Stimulated activated CD4-positive, alpha-beta T cell treated with anti-CD3 and anti-CD28 coated beads, Interleukin-12 subunit alpha, Interleukin-12 subunit beta, amount 100 ng/mL, for 24 hours (primary cell): Measurements from ENCODE around the gene C17orf100.

ENCODE experiments used
- DNase-seq, 2 experiments: peaks; one replicate each; pipeline ENCODE4 v3.0.0-alpha.2; 2020; ENCODE audit warnings: low read depth in 2 of 2

C17orf100 gene

DNA sequence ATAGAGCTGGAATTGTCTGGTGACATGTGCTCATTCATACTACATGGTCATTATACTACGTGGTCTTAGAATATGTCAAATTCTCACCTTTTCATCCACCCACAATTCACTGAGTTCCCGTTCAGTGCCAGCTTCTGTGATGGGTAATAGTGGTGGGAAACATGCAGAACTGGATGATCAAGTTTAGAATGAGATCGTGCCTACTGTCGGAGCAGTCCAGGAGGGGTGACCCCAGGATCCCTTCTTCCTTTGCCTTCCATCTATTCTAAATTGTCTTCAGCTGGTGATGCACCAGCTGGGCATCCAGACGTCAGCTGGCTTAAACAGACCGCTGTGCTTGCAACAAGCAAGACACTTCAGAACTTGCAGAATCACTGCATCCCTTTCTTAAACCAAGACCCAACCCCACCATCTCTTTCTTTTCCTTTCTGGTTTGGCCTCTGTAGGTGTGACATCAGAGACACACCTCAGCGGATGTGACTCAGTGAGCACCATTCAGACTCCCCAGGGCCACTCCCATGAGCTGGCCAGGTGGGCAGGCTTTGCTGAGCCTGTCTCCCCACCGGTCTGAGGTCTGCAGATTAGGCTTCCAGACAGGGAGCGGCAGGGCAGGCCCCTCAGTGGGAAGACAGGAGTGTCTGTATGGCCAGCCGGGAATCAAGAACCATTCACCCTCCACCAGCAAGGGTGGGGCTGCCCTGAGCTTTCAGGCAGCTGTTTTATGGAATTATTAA lies 18.1 kb downstream of the C17orf100 start:
- no peak for DNase-seq

DNA sequence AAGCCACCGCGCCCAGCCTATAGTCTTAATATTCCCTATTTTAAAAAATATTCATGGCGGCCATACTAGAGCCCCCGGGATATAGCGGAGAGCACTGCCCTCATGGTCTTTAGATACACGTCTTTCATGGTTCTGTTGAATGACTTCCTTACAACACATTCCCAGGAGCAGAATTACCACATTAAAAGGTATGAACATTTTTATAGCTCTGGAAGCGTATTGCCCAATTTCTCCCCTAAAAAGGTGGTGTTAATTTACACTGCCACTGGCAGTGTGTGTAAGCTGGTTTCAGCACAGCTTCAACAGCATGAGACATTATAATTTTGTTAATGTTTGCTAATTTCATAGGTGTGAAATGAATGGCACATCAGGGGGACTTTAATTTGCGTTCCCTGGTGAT lies 19.0 kb downstream of the C17orf100 start:
- DNase-seq: no peak

DNA sequence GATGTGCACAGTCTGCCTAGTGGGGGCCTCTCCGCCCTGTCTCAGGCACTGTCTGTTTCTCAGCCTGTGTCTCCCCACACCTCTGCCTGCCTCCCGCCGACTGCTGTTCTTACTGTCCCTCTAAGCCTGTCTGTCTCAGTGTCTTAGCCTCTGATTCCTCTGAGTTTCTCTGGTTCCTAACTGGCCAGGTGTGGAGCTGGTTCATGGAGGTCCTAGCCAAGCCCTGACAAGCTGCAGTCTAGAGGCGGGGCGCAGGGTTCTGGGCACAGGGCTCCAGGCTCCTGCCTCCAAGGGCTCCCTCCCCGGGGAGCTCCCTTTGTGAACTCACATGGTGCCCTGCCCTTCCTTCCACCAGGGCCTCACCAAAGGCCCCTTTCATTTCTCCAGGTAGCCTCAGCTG lies 19.4 kb downstream of the C17orf100 start:
- no peak for DNase-seq

DNA sequence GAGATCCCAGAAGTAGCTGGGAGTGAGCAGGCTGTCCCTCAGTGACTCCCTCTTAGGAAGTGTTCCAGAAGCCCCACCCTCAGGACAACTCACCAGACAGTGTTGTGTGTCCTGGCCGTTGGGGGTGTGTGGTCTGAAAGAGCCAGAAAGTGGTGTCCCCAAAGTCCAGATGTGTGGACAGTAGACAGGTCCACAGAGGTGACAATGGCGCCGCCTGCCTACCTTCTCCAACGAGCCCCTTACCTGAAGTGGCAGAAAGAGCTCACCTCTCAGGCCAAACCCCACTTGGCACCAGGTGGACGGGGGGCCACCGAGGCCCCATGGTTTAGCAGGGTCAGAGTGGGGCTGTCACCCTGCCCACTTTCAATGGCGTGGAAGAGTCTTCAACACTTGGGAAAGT lies 19.9 kb downstream of the C17orf100 start:
- DNase-seq: no peak

DNA sequence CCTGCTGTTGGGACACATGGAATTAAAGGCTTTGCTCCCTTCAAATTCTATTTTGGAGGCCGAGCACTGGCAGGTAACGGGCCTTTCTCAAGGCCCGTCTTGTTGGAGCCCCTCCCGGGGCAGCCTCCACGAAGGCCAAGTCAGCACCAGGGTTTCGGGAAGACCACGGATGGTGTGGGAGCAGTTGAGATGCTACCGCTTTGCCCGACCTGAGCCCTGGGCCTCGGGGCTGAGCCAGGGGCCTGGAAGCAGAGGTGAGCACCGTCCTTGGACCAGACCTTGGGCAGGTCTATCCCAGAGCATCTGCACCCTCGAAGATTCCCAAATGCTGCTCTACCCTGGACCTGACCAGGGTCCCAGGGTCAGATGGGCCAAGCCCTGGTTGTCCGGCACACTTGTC lies 23.0 kb downstream of the C17orf100 start:
- DNase-seq: no peak

DNA sequence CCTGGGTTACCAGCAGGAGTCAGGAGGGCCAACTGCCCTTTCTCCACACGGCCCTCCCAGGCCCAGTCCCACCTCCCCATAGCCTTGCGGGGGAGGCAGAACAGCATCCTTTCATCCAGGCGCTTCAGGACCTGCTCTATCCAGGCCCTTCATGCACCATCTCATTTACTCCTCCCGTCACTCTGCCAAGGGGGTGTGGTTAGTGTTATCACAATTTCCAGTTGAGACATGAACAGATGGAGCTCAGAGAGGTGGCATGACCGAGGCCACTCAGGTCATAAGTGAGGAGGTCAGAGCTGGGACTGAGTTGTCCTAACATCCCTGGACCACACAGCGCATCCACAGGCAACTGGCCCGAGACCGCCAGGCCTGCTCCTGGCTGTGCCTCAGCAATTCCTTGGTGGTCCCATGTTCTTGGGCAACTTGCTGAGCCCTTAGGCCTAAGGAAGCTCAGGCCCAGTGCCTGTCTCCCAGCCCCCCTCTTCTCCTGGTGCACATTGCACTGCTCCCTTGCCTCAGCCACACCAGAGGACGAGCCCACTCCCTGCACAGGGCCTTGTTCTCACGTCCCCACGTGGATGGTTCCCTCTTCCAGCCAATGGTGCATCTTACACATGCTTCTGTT lies 23.8 kb downstream of the C17orf100 start:
- no peak for DNase-seq

DNA sequence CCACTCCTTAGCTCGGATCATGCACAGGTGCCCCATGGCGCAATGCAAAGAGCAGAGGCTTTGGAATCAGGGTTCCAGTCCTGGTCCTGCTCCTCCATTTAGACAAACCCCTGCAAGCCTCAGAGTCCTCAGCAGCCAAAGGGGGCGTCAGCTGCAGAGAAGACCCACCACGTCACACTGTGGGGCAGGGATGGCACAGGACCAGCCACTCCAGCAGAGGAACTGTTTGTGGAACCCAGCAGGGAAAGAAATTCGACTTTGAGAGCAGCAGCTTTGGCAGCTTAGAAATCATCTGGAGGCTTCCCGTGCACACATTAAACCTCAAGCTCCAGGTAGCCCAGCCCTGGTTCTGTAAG lies 25.2 kb downstream of the C17orf100 start:
- DNase-seq: no peak

DNA sequence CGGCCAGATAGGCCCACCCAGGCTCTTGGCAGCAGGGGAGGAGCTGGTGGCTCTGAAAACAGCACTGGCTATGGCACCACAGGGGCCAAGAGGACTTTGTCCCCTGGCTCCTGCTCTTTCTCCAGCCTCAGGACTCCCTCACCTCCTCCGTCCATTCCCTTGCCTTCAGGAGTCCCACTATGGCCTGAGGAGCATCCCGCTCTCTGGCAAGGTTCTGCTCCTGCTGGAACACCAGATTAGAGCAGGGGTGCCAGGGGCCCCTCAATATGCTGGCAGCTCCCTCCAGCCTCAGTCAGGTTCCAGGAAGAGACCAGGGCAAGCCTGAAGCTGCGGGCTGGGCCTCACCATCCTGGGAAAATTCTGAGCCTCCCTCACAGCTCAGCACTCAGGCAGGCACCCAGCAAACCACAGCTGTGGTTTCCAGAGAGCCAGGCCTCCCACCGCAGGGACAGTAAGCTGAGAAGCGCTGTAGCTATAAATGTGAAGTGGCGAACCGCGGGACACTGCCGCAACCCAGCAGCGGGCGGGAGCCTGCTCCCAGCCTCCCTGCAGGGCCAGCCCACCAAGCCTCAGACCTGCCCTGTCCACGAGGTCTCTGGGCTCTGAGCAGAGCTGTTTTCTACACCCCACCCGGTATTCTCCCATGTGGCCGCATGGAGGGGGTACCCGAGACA lies 25.7 kb downstream of the C17orf100 start:
- DNase-seq: no peak

DNA sequence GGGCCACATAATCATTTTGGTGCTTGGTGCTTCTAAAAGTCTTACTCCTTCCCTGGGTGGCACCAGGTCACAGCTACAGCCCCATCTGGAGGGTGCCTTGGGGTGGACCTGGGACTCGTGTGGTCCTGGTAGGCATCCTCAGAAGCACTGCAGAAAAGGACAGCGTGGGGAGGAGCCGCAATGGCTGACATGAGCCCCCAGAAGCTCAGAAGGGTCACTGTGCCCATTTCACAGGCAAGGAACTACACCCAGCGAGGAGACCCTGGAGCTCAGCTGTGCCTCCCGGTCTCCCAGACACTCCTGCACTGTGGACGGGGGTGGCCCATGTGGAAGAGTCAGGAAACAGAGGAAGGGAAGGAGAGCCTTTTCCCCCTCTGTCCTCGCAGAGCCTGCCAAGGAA lies 26.4 kb downstream of the C17orf100 start:
- DNase-seq: no peak

DNA sequence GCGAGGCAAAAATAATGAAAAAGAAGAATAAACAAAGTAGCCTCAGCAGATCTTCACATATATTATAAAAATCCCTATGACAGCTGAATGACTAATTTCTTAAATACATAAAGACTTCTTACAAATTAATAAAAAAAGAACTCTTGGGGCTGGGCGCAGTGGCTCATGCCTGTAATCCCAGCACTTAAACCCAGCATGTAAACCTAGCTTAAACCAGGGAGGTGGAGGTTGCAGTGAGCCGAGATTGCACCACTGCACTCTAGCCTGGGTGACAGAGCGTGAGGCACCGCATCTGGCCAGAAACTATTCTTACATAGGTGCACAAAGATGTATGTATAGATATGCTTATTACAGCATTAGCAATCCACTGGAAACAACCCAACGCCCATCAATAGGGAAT lies 27.7 kb downstream of the C17orf100 start:
- DNase-seq: no peak

DNA sequence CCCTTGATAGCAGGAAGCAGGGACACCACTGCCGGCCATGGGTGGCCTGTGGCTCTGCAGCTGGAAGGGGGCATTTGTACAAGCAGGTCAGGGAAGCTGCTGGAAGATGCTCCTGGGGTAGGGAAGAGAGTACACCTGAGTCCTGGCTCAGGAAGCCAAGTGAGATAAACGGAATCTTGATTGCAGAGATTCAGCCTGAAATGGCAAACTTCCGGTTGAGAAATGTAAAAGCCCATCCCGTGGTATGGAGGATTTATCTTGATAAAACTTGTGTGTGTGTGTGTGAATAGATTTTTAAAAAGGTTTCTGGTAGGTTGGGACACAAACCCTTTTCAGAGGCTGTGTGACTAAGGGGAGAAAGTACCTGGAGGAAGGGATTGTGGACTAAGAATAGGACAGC lies 29.6 kb downstream of the C17orf100 start:
- no peak for DNase-seq

DNA sequence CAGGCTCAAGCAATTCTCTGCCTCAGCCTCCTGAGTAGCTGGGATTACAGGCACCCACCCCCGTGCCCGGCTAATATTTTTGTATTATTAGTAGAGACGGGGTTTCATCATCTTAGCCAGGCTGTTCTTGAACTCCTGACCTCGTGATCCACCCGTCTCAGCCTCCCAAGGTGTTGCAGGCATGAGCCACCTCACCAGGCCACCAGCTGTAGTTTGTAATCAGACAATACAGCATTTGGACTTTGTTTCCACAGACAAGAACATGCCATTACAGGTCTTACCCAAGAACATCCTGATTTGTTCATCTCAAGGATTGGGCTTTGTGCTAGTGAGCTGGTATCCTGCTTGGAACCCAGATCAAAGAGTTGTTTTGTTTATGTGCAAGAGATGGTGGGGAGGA lies 30.1 kb downstream of the C17orf100 start:
- no peak for DNase-seq

DNA sequence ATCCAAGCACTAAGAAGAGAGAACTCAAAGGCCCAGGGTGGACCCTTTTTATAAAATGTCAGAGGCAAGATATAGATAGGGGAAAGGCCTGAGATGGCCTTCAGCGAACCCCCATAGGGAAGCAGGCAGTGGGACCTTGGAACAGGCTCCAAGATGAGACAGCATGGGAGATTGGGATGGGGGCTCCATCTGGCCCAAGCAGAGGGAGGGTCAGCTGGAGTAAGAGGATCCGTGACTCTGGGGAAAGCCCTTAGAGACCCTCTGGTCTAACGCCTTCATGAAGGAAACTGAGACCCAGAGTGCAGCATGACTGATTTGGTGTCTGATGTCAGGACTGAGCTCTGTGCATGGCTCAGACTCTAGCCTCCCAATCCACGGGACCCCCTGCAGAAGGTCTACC lies 30.8 kb downstream of the C17orf100 start:
- no peak for DNase-seq

DNA sequence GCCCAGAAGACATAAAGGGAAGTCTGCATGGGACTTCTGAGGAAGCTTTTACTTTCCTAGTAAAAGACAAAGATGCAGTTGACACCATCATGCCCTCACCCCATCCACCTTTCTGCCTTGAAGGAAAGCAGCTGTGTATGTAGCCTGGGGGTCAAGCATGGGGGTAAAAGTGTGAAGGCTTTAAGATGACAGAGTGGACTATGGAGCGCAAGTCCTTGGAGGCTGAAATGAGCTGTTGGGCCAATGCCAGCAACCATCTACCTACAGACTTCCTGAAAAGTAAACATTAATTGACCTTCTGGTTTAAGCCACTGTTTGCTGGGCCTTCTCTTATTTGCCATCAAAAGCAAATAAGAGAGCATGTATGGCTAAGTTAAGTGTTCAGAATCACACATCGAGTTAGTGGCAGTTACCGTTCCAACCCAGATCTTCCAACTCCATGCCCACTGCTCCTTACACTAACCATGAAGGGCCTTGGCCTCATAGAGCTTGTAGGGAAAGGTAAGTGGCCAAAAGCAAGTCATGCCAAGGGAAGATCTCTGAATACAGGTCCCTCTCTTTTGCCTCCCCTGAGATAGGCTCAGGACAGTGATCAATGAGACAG lies 31.6 kb downstream of the C17orf100 start:
- no peak for DNase-seq

DNA sequence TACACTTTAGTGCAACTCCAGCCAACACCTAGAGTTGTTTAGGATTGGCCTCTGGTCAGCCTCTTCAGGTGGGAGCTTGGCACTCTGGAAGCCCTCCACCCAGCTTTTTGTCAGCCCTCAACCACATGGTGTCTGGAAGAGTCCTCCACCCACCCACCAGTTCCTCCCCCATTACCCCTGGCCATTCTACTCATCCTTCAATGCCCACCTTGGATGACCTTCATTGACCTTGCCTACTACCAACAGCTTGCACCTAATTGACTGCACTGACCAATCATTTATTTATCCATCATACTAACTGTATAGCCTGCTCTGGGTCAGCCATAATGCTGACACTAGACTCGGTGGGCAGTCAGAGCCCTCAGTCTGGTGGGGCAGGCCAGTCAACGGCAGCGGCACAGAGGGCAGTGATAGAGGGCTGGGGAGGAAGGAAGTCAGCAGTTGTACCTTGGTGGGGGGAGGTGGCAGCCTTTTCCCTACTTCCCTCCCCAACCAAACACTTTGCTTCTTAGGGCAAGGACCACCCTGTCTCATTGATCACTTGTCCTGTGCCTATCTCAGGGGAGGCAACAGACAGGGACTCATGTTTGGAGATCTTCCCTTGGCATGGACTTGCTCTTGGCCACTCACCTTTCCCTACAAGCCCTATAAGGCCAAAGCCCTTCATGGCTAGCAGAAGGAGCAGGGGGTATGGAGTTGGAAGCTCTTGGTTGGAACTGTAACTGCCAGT lies 32.3 kb downstream of the C17orf100 start:
- no peak for DNase-seq

DNA sequence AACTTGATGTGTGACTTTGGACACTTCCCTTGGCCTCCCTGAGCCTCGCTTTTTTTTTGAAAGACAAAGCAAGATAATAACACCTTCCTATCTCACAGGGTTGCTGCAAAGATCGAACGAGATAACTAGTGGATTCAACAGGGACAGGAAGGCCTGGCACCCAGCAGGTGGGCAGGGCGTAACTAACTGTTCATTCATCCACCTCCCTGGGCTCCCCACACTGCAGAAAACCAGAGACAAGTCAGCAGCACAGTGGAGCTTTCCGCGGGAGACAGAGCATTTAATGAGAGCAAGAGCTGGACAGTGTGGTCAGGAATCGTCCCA lies 32.9 kb downstream of the C17orf100 start:
- DNase-seq: no peak

DNA sequence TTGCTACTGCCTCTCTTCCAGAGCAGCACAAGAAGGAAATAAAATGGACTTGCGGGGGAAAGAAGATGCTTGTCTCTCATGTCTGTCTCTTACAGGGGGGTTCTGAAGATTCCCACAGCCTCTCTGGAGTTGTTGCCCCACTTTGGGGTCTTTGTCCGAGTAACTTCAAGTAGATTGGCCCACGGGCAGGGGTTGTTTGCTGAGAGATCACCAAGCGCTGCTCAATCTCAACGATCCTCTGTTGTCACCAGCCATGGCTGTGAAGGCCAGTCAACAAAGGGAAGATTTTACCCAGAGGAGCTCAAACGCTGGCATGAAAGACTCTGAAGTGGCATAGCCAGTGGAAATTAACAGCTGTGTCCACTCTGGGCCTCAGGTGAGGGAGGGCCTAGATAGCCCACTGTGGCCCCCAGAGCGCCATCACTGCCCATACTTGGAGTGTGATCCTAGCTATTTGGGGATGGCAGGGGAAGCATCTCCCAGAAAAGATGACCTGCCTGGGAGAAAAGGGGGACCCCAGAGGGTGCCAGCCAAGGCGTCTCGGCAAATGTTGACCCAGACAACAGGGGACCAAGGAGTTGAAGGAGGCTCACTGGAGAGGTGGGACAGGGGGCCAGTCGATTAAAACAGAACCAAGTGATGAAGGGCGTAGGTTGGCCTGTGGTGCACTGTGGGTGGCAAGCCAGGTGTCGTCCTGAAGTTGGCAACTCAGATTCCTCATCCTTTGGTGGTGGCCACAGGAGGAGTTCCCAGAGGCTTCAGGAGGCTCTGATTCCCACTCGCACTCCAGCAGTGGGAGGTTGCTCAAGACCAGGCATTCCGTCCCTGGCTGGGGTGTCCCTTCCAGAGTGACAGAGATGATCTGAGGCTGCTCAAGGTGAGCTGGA lies 33.6 kb downstream of the C17orf100 start:
- DNase-seq: no peak

DNA sequence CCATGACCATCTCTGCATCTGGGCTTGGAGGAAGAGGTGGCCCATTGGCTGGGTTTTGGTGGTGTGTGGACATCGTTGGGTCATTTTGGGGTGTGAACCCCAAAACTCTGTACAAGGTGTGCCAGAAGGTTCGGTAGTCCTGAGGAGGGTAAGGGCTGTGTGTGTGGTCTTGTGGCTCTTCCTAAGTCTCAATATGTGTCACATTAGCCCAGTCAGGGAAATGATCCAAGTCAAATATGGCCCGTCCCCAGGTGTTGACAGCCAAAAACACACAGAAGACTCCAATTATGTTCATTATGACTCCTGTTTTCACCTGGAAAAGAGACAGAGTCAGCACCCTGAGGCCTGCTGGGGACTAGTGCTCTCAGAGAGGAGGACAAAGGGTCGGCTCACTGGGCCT lies 34.5 kb downstream of the C17orf100 start:
- DNase-seq: no peak

DNA sequence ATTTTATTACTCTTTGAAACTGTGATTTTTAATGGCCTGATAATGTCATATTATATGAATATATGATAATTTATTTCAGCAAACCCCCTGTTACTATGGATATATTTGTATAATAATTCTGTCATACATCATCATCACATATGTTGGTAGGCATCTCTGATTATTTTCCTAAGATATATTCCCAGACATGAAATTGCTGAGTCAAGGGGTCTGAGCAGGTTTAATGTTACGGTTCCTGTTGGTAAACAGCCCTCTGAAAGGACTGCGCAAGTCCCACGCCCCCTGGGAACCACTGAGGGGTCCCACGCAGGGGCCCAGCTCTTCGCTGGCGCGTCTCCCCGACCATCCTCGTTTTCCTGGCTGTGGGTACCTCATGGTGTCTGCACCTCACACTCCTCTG lies 37.4 kb downstream of the C17orf100 start:
- DNase-seq: no peak

DNA sequence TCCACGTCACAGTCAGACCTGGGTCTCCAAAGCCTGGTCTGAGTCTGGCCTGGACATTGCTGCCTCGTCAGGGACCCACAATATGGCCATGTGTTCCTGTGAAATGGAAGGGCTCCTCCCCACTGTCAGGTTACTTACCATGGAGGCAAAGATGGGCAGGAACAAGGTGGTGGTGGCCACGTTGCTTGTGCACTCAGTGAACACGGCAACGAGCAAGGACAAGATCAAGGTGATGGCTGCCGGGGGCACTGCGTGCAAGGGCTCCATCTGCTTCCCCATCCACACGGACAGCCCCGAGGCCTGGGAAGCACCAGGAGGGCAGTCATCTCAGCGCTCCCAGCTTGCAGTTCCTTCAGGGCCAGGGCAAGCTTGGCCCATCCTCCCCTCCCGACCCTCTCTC lies 39.1 kb downstream of the C17orf100 start:
- no peak for DNase-seq

DNA sequence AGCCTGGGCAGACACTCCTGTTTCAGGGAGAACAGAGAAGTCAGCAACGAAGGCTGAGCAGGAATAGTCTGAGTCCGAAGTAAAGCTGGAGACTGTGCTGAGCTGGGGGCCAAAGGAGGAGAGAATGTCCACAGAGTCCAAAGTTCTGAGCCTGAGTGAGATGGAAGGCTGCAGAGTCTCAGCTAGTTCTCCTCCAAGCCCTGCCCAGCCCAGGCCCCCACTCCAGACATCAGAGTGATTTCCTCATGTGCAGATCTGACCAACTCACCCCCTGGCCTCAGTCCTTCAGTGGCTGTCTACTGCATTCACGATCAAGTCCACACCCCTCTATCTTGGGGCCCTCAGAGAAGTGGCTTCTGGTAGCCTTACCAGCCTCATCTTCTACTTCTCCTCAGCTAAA lies 40.0 kb downstream of the C17orf100 start:
- DNase-seq: no peak
